Measurements from ENCODE around the gene ZDHHC8.
A peak's percentile ranks its signal among the peaks of the same experiment; 100 is the strongest.

ZDHHC8 gene

GRCh38 chr22:20090730-20091240 is 40.8 kb upstream of the ZDHHC8 start:
- H3K4me3 Mint-ChIP-seq, result peak overlapping the region; percentile 74
- ATAC-seq (replicated peaks; ENCODE audit: extremely low read depth, poor library complexity, severe bottlenecking), result no peak
- H3K27ac Mint-ChIP-seq (ENCODE audit: low read depth), result peak overlapping the region; percentile 94

GRCh38 chr22:20091690-20092476 is 39.7 kb upstream of the ZDHHC8 start:
- Mint-ChIP-seq H3K4me3 (peak overlapping the region; percentile 74), H3K27me3 (no peaks in the 10 kb centered on the region), H3K9me3 (no peaks in the 10 kb centered on the region), H3K4me1 (peaks cover 64% of the 10 kb centered on the region), H3K27ac (ENCODE audit: low read depth) (peak overlapping the region; percentile 96), H3K36me3 (ENCODE audit: insufficient read depth) (peaks cover 65% of the 10 kb centered on the region)
- ATAC-seq (replicated peaks; ENCODE audit: extremely low read depth, poor library complexity, severe bottlenecking), result peak; percentile 78
- peak in 1 of 2 donors; percentile 40 for DNase-seq (ENCODE audit: low spot score in 2 of 2)

More at GRCh38 chr22:20090730-20091240, 40.8 kb upstream of the ZDHHC8 start:
- no peak for DNase-seq (ENCODE audit: low spot score in 2 of 2)
- Mint-ChIP-seq H3K36me3 (ENCODE audit: insufficient read depth) (peaks cover 65% of the 10 kb centered on the region), H3K9me3 (no peaks in the 10 kb centered on the region), H3K4me1 (peaks cover 74% of the 10 kb centered on the region), H3K27me3 (no peaks in the 10 kb centered on the region)

- Mint-ChIP-seq H3K4me3 (peak overlapping the region; percentile 74), H3K27ac (ENCODE audit: low read depth) (peak overlapping the region; percentile 96)
These were observed 39.1 kb upstream of the ZDHHC8 start for GRCh38 chr22:20092477-20092854.

GRCh38 chr22:20093418-20094196 is 38.0 kb upstream of the ZDHHC8 start:
- H3K9me3 Mint-ChIP-seq, result no peaks in the 10 kb centered on the region
- peak overlapping the region; percentile 96 for H3K27ac Mint-ChIP-seq (ENCODE audit: low read depth)
- DNase-seq (ENCODE audit: low spot score in 2 of 2), result no peak
- no peak for ATAC-seq (replicated peaks; ENCODE audit: extremely low read depth, poor library complexity, severe bottlenecking)
- no peaks in the 10 kb centered on the region for H3K27me3 Mint-ChIP-seq
- H3K4me3 Mint-ChIP-seq, result peak overlapping the region; percentile 74
- H3K4me1 Mint-ChIP-seq, result peaks cover 60% of the 10 kb centered on the region
- H3K36me3 Mint-ChIP-seq (ENCODE audit: insufficient read depth), result peaks cover 67% of the 10 kb centered on the region

More at GRCh38 chr22:20092477-20092854, 39.1 kb upstream of the ZDHHC8 start:
- Mint-ChIP-seq H3K36me3 (ENCODE audit: insufficient read depth) (peaks cover 65% of the 10 kb centered on the region), H3K9me3 (no peaks in the 10 kb centered on the region), H3K27me3 (no peaks in the 10 kb centered on the region), H3K4me1 (peaks cover 63% of the 10 kb centered on the region)
- ATAC-seq (replicated peaks; ENCODE audit: extremely low read depth, poor library complexity, severe bottlenecking), result no peak
- DNase-seq (ENCODE audit: low spot score in 2 of 2), result no peak

DNA sequence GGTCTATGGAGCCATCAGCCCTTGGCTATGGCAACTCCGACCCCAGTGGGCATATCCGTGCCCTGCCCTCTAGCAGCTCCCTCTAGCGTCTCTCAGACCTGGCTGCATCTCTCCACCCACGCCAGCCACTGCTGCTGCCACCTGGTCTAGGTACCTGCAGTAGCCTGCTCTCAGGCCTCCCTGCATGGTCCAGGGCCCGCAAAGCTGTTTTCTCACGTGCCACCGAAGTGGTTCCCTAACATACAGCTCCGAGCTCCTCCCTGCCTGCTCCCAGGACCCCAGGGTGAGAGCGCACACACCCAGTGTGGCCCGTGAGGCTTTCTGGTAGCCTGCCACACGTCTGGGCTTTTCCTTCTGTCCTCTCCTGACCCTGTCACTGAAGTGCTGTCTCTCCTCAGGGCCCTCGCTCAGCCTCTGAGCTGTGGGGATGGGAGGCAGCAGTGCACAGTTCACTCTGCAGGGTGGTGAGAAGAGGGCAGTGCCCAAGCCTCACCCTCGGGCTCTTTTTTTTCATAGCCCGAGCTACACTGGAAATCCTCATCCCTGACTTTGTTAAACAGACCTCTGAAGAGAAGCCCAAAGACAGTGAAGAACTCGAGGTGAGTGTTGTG is 37.3 kb upstream of the ZDHHC8 start:
- DNase-seq (ENCODE audit: low spot score in 2 of 2) (no peak), ATAC-seq (replicated peaks; ENCODE audit: extremely low read depth, poor library complexity, severe bottlenecking) (no peak)
- no peaks in the 10 kb centered on the region for H3K9me3 Mint-ChIP-seq
- peaks cover 63% of the 10 kb centered on the region for H3K36me3 Mint-ChIP-seq (ENCODE audit: insufficient read depth)
- H3K4me1 Mint-ChIP-seq, result peaks cover 60% of the 10 kb centered on the region
- H3K27me3 Mint-ChIP-seq, result no peaks in the 10 kb centered on the region
- peak overlapping the region; percentile 74 for H3K4me3 Mint-ChIP-seq
- peak overlapping the region; percentile 85 for H3K27ac Mint-ChIP-seq (ENCODE audit: low read depth)

DNA sequence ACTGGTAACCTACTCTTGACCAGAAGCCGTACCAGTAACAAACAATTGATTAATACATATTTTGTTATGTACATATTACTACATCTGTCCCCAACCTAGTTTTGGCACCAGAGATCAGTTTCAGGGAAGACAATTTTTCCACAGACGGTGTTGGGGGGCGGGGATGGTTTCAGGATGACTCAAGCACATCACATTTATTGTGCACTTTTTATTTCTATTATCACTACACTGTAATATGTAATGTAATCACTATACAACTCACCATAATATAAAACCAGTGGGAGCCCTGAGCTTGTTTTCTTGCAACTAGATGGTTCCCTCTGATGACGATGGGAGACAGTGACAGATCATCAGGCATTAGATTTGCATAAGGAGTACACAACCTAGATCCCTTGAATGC is 36.1 kb upstream of the ZDHHC8 start:
- peaks cover 60% of the 10 kb centered on the region for H3K36me3 Mint-ChIP-seq (ENCODE audit: insufficient read depth)
- no peaks in the 10 kb centered on the region for H3K9me3 Mint-ChIP-seq
- no peak overlapping the region for H3K27ac Mint-ChIP-seq (ENCODE audit: low read depth)
- H3K27me3 Mint-ChIP-seq, result no peaks in the 10 kb centered on the region
- no peak for ATAC-seq (replicated peaks; ENCODE audit: extremely low read depth, poor library complexity, severe bottlenecking)
- DNase-seq (ENCODE audit: low spot score in 2 of 2), result no peak
- peaks cover 60% of the 10 kb centered on the region for H3K4me1 Mint-ChIP-seq
- no peak overlapping the region for H3K4me3 Mint-ChIP-seq

DNA sequence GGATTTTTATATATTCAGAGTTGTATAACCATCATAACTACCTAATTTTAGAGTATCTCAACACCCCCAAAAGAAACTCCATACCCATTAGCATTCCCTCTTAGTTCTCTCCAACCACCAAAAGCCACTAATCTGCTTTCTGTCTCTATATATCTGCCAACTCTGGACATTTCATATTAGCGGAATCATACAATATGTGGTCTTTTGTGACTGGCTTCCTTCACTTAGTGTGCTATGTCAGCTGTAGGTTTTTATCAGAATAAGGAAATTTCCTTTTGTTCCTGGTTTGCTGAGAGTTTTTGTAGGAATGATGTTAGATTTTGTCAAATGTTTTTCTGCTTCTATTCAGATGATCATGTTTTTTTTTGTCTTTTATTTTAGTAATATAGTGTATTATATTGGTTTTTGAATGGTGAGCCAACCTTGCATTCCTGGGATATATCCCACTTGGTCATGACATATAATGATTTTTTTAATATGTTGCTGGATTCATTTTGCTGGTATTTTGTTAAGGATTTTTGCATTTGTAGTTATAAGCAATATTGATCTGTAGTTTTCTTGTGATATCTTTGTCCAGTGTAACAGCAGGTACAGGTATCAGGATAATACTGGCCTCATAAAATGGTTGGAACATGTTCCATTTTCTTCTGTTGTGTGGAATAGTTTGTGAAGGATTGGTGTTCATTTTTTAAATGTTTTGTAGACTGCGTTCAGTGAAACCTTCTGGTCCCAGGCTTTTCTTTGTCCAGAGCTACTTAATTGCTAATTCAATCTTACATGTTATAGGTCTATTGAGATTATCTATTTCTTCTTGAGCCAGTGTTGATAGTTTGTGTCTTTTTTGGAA is 34.8 kb upstream of the ZDHHC8 start:
- Mint-ChIP-seq H3K36me3 (ENCODE audit: insufficient read depth) (peaks cover 57% of the 10 kb centered on the region), H3K4me1 (peaks cover 59% of the 10 kb centered on the region)

DNA sequence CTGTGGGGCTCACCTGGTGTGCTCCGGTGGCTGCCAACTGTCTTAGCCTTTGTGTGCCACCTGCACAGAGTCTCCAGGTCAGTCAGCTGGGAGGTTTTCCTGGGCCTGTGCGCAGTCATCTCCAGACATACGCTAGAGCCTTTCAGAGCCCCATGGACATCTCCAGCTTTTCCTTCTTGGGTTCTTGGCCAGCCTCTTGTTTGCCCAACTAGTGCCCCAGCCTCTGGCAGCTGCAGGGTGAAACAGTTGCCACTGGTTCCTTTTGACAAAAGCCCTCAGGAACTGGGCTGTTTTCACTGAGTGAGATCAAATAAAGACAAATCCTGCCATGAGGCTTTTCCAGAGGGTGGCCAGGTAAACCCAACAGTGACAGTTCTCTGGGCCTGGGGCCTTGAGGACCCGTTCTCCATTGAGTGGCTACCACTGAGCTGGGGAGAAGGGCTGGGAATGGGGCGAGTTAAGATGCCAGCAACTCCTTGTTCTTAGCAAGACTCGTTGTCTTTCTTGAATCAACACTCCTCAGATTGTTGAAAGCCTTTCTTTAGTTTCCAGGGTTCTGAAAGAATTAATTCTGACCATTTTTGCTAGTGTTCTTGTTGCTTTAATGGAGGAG is 32.4 kb upstream of the ZDHHC8 start:
- Mint-ChIP-seq H3K27me3 (no peaks in the 10 kb centered on the region), H3K27ac (ENCODE audit: low read depth) (peak overlapping the region; percentile 87), H3K9me3 (no peaks in the 10 kb centered on the region), H3K36me3 (ENCODE audit: insufficient read depth) (peaks cover 44% of the 10 kb centered on the region), H3K4me3 (no peak overlapping the region), H3K4me1 (peaks cover 52% of the 10 kb centered on the region)
- no peak for DNase-seq (ENCODE audit: low spot score in 2 of 2)
- no peak for ATAC-seq (replicated peaks; ENCODE audit: extremely low read depth, poor library complexity, severe bottlenecking)

More for the DNA sequence above, 34.8 kb upstream of the ZDHHC8 start:
- no peak for DNase-seq (ENCODE audit: low spot score in 2 of 2)
- Mint-ChIP-seq H3K27me3 (no peaks in the 10 kb centered on the region), H3K9me3 (no peaks in the 10 kb centered on the region), H3K4me3 (no peak overlapping the region), H3K27ac (ENCODE audit: low read depth) (no peak overlapping the region)
- no peak for ATAC-seq (replicated peaks; ENCODE audit: extremely low read depth, poor library complexity, severe bottlenecking)

DNA sequence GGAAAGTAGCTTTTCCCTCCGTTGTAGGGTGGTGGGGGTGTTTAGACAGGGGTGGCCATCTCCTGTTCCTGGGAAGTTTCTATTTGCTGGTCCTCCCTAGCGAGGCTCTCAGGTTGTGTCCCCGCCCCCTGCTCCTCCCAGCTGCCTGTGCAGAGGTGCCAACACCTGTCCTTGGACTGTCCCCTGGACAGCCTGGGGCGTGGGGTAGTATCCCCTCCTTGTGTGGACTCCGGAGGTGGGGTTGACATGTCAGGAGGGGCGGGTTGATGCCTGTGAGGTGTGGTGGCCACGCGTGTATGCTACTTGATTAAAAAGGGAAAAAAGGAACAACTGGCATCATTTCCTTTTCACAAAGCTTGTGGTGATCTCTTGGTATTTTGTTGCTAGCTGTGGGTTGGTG is 30.0 kb upstream of the ZDHHC8 start:
- DNase-seq (ENCODE audit: low spot score in 2 of 2) (no peak), ATAC-seq (replicated peaks; ENCODE audit: extremely low read depth, poor library complexity, severe bottlenecking) (no peak)
- H3K9me3 Mint-ChIP-seq, result no peaks in the 10 kb centered on the region
- no peak overlapping the region for H3K4me3 Mint-ChIP-seq
- no peaks in the 10 kb centered on the region for H3K27me3 Mint-ChIP-seq
- peaks cover 35% of the 10 kb centered on the region for H3K36me3 Mint-ChIP-seq (ENCODE audit: insufficient read depth)
- peak overlapping the region; percentile 87 for H3K27ac Mint-ChIP-seq (ENCODE audit: low read depth)
- peaks cover 52% of the 10 kb centered on the region for H3K4me1 Mint-ChIP-seq

- Mint-ChIP-seq H3K4me1 (peaks cover 49% of the 10 kb centered on the region), H3K36me3 (ENCODE audit: insufficient read depth) (peaks cover 31% of the 10 kb centered on the region), H3K9me3 (no peaks in the 10 kb centered on the region), H3K27me3 (no peaks in the 10 kb centered on the region), H3K27ac (ENCODE audit: low read depth) (no peak overlapping the region), H3K4me3 (no peak overlapping the region)
- ATAC-seq (replicated peaks; ENCODE audit: extremely low read depth, poor library complexity, severe bottlenecking) (no peak), DNase-seq (ENCODE audit: low spot score in 2 of 2) (no peak)
These were observed 29.3 kb upstream of the ZDHHC8 start for GRCh38 chr22:20102203-20102780.

GRCh38 chr22:20105456-20106204 is 26.0 kb upstream of the ZDHHC8 start:
- Mint-ChIP-seq H3K4me1 (peaks cover 19% of the 10 kb centered on the region), H3K9me3 (no peaks in the 10 kb centered on the region), H3K36me3 (ENCODE audit: insufficient read depth) (peaks cover 32% of the 10 kb centered on the region), H3K27ac (ENCODE audit: low read depth) (no peak overlapping the region), H3K27me3 (no peaks in the 10 kb centered on the region), H3K4me3 (no peak overlapping the region)
- no peak for DNase-seq (ENCODE audit: low spot score in 2 of 2)
- ATAC-seq (replicated peaks; ENCODE audit: extremely low read depth, poor library complexity, severe bottlenecking), result no peak

Data from central memory CD8-positive, alpha-beta T cell (primary cell).